SK-N-SH treated with all-trans-retinoic acid at 6 μM for 48 hours (cell line): ENCODE measurements around the gene FBXL17.

ENCODE experiments used
- ATAC-seq: fragments of 200-7000 bp; cut with Tn5 transposase; 3 replicates; pipeline ENCODE4 v1.9.1; 2020; ENCODE audit warnings: mild to moderate bottlenecking, moderate library complexity
- BACH2 ChIP-seq: fragments of 250-450 bp; sonication (Bioruptor Pico); IDR thresholded peaks from 2 replicates; pipeline ENCODE4 v1.9.0; 2021; ENCODE audit warnings: mild to moderate bottlenecking, borderline replicate concordance
- CREB5 ChIP-seq: fragments of 250-450 bp; sonication (Bioruptor Pico); IDR thresholded peaks from 2 replicates; pipeline ENCODE4 v1.5.1; 2020; ENCODE audit warnings: low read depth, mild to moderate bottlenecking, moderate library complexity
- ESRRG ChIP-seq: fragments of 250-450 bp; sonication (Bioruptor Pico); IDR thresholded peaks from 2 replicates; pipeline ENCODE4 v1.6.1; 2021; ENCODE audit warnings: mild to moderate bottlenecking
- GLIS3 ChIP-seq: fragments of 250-450 bp; sonication (Bioruptor Pico); IDR thresholded peaks from 2 replicates; pipeline ENCODE4 v1.5.0; 2020; ENCODE audit warnings: mild to moderate bottlenecking, moderate library complexity
- ISL1 ChIP-seq: fragments of 250-450 bp; sonication (Bioruptor Pico); IDR thresholded peaks from 2 replicates; pipeline ENCODE4 v2.1.2; 2022; ENCODE audit warnings: mild to moderate bottlenecking, moderate library complexity
- OSR1 ChIP-seq: fragments of 250-450 bp; sonication (Bioruptor Pico); IDR thresholded peaks from 2 replicates; pipeline ENCODE4 v1.8.0; 2022; ENCODE audit warnings: moderate library complexity, mild to moderate bottlenecking, inconsistent platforms
- PPARA ChIP-seq: fragments of 250-450 bp; sonication (Bioruptor Pico); IDR thresholded peaks from 2 replicates; pipeline ENCODE4 v1.5.0; 2020; ENCODE audit warnings: mild to moderate bottlenecking, borderline replicate concordance
- RARB ChIP-seq: fragments of 250-450 bp; sonication (Bioruptor Pico); IDR thresholded peaks from 2 replicates; pipeline ENCODE4 v1.8.0; 2021; ENCODE audit warnings: mild to moderate bottlenecking, moderate library complexity
- SNAI2 ChIP-seq: fragments of 250-450 bp; sonication (Bioruptor Pico); IDR thresholded peaks from 2 replicates; pipeline ENCODE4 v1.5.0; 2020; ENCODE audit warnings: mild to moderate bottlenecking, moderate library complexity
- TCF4 ChIP-seq: fragments of 250-450 bp; sonication (Bioruptor Pico); IDR thresholded peaks from 2 replicates; pipeline ENCODE4 v1.8.0; 2021; ENCODE audit warnings: mild to moderate bottlenecking, moderate library complexity, borderline replicate concordance
- ZC3H10 ChIP-seq: fragments of 250-450 bp; sonication (Bioruptor Pico); IDR thresholded peaks from 2 replicates; pipeline ENCODE4 v1.5.1; 2021; ENCODE audit warnings: mild to moderate bottlenecking, moderate library complexity
- ZFP3 ChIP-seq: fragments of 250-450 bp; sonication (Bioruptor Pico); IDR thresholded peaks from 2 replicates; pipeline ENCODE4 v1.5.0; 2020; ENCODE audit warnings: mild to moderate bottlenecking, moderate library complexity
- ZFP30 ChIP-seq: fragments of 450-650 bp; formaldehyde crosslinking; IDR thresholded peaks from 2 replicates; pipeline ENCODE4 v1.5.0; 2022; ENCODE audit warnings: mild to moderate bottlenecking, moderate library complexity
- ZNF565 ChIP-seq: fragments of 450-650 bp; formaldehyde crosslinking; conservative IDR thresholded peaks from 2 replicates; pipeline ENCODE4 v1.5.0; 2020; ENCODE audit warnings: low read depth, mild to moderate bottlenecking, moderate library complexity
- ZNF8 ChIP-seq: fragments of 450-650 bp; formaldehyde crosslinking; IDR thresholded peaks from 2 replicates; pipeline ENCODE4 v1.5.0; 2020; ENCODE audit warnings: mild to moderate bottlenecking, moderate library complexity
- TF ChIP-seq, protein P1 (sequence below): fragments of 250-450 bp; sonication (Bioruptor Pico); IDR thresholded peaks from 2 replicates; pipeline ENCODE4 v1.8.0; 2020; ENCODE audit warnings: mild to moderate bottlenecking, moderate library complexity, borderline replicate concordance
- TF ChIP-seq, protein P2 (sequence below): fragments of 250-450 bp; sonication (Bioruptor Pico); IDR thresholded peaks from 2 replicates; pipeline ENCODE4 v1.5.0; 2020; ENCODE audit warnings: mild to moderate bottlenecking, moderate library complexity
- TF ChIP-seq, protein P3 (sequence below): fragments of 250-450 bp; sonication (Bioruptor Pico); IDR thresholded peaks from 2 replicates; pipeline ENCODE4 v1.8.0; 2021; ENCODE audit warnings: low read depth, mild to moderate bottlenecking, moderate library complexity, borderline replicate concordance

The FBXL17 gene

GRCh38 chr5:107949688-107950341 is 432.1 kb downstream of the FBXL17 start:
- TF ChIP-seq, protein P1, sequence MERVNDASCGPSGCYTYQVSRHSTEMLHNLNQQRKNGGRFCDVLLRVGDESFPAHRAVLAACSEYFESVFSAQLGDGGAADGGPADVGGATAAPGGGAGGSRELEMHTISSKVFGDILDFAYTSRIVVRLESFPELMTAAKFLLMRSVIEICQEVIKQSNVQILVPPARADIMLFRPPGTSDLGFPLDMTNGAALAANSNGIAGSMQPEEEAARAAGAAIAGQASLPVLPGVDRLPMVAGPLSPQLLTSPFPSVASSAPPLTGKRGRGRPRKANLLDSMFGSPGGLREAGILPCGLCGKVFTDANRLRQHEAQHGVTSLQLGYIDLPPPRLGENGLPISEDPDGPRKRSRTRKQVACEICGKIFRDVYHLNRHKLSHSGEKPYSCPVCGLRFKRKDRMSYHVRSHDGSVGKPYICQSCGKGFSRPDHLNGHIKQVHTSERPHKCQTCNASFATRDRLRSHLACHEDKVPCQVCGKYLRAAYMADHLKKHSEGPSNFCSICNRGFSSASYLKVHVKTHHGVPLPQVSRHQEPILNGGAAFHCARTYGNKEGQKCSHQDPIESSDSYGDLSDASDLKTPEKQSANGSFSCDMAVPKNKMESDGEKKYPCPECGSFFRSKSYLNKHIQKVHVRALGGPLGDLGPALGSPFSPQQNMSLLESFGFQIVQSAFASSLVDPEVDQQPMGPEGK: no peak
- TF ChIP-seq PPARA (CRISPR knock-in tag) (no peak), SNAI2 (CRISPR knock-in tag) (no peak), ESRRG (CRISPR knock-in tag) (no peak), ZNF565 (CRISPR knock-in tag) (no peak), BACH2 (CRISPR knock-in tag) (no peak), ZFP3 (CRISPR knock-in tag) (no peak), OSR1 (CRISPR knock-in tag) (no peak), CREB5 (CRISPR knock-in tag) (no peak)
- TF ChIP-seq, protein P2, sequence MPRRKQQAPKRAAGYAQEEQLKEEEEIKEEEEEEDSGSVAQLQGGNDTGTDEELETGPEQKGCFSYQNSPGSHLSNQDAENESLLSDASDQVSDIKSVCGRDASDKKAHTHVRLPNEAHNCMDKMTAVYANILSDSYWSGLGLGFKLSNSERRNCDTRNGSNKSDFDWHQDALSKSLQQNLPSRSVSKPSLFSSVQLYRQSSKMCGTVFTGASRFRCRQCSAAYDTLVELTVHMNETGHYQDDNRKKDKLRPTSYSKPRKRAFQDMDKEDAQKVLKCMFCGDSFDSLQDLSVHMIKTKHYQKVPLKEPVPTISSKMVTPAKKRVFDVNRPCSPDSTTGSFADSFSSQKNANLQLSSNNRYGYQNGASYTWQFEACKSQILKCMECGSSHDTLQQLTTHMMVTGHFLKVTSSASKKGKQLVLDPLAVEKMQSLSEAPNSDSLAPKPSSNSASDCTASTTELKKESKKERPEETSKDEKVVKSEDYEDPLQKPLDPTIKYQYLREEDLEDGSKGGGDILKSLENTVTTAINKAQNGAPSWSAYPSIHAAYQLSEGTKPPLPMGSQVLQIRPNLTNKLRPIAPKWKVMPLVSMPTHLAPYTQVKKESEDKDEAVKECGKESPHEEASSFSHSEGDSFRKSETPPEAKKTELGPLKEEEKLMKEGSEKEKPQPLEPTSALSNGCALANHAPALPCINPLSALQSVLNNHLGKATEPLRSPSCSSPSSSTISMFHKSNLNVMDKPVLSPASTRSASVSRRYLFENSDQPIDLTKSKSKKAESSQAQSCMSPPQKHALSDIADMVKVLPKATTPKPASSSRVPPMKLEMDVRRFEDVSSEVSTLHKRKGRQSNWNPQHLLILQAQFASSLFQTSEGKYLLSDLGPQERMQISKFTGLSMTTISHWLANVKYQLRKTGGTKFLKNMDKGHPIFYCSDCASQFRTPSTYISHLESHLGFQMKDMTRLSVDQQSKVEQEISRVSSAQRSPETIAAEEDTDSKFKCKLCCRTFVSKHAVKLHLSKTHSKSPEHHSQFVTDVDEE (CRISPR knock-in tag): no peak
- TF ChIP-seq, protein P3, sequence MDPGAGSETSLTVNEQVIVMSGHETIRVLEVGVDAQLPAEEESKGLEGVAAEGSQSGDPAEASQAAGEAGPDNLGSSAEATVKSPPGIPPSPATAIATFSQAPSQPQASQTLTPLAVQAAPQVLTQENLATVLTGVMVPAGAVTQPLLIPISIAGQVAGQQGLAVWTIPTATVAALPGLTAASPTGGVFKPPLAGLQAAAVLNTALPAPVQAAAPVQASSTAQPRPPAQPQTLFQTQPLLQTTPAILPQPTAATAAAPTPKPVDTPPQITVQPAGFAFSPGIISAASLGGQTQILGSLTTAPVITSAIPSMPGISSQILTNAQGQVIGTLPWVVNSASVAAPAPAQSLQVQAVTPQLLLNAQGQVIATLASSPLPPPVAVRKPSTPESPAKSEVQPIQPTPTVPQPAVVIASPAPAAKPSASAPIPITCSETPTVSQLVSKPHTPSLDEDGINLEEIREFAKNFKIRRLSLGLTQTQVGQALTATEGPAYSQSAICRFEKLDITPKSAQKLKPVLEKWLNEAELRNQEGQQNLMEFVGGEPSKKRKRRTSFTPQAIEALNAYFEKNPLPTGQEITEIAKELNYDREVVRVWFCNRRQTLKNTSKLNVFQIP (CRISPR knock-in tag): no peak
- ATAC-seq: no peak

- TF ChIP-seq ZNF8 (no peak), ZFP3 (CRISPR knock-in tag) (no peak), ZC3H10 (CRISPR knock-in tag) (no peak), ZNF565 (CRISPR knock-in tag) (no peak), OSR1 (CRISPR knock-in tag) (no peak), TCF4 (no peak), ZFP30 (no peak), ESRRG (CRISPR knock-in tag) (no peak), ISL1 (CRISPR knock-in tag) (no peak), SNAI2 (CRISPR knock-in tag) (no peak), RARB (CRISPR knock-in tag) (no peak), GLIS3 (no peak)
- TF ChIP-seq, protein P3 (CRISPR knock-in tag): no peak
- TF ChIP-seq, protein P2 (CRISPR knock-in tag): no peak
- TF ChIP-seq, protein P1: no peak
- no peak for ATAC-seq
Measured at GRCh38 chr5:107948377-107948776, 433.5 kb downstream of the FBXL17 start.
